SK-N-DZ (cell line): ENCODE data around the gene TMEM252.

ENCODE experiments used
- DNase-seq: peaks from one replicate; pipeline ENCODE4 v3.0.0-alpha.2; 2015; ENCODE audit warnings: low spot score

Gene TMEM252

DNA sequence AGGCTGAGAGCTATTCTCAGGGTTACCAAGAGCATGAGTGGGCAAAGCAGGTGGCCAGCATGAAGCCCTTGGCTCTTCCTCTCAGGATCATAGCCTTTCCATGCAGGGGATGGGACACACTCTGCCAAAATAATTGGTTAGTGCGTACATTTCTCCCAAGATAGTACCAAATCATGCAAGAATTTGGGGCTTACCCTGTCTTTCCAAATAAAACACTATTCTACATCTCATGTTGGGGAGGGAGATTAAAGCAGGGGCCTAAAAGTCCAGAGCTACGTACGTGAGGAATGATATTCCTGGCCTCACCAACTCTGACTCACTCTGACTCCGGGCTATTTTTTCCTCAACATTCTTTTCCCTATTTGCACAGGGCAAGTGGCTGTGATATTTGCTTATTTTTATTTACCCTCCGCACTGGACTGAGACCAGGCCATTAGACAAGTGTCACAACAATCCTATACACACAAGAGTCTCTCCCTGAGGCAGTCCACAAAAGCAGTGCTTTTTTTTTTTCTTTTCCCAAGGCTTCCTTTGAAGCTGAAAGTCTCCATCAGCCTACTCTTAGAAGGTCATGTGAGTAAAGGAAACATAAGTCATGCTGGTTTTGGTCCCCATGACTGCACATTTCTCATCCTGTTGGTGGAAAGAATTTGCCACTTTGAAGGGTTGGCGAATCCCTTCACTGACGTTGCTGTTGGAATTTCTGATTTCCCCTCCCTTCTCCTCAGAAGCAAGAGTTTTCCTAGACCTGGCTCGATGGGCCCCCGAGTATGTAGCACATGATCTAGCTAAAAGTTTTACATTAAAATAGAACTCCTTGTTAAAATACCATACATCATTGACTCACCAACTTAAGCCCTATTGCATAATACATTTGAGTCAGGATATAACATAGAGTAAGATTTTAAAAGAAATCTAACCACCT, 40.0 kb downstream of the TMEM252 start:
- DNase-seq, result no peak

DNA sequence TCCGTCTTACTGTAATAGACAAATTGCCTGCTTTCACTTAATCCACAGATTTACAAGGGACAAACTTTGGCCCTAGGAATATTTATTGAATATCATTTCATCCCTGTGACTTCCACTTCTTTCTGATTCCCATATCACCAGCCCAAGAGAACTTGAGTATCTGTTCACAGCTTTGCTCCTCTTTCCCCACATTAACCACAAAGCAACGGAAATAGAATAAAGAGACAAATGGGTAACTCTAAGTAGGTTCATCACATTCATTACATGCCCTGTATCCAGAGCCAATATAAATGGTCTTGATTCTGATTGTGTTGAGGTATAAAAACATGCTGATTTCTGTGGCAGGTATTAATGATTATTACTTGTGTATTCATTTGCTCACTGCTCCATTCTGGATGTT, 41.9 kb downstream of the TMEM252 start:
- no peak for DNase-seq

DNA sequence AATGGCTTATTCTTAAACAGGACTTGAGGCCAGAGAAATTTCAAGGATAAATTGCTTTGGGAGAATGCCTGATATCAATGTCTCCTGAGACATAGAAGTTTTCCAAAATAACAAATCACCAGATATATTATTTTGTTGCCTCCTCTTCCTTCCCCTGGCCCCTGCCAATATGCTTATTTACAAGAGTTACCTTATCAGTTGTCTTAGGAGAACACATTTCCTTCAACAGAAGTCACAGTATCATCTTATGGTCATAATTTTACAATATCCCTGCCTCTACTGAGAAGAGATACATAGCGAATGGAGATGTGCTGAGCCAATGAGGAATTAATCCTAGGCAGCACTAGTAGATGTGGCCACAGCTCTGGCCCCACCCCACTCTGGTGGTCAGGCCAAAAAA, 43.1 kb downstream of the TMEM252 start:
- no peak for DNase-seq

DNA sequence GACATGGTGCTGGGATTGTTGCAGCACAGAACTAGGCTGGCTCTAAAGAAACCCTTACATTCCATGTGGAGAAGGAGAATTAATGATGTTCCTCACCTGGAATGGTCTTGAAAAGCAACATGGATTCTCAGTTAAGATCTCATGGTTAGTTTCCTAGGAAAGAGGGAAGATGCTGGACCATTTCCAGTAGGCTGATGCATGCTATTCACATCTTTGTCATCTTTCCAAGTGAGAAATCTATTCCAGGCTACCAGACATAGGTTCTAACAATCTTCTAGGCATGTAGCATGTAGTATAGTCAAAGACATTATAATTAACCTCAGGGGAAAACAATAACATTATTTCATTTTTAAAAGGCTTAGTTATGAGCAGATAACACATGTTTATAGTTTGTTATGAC, 44.3 kb downstream of the TMEM252 start:
- no peak for DNase-seq

DNA sequence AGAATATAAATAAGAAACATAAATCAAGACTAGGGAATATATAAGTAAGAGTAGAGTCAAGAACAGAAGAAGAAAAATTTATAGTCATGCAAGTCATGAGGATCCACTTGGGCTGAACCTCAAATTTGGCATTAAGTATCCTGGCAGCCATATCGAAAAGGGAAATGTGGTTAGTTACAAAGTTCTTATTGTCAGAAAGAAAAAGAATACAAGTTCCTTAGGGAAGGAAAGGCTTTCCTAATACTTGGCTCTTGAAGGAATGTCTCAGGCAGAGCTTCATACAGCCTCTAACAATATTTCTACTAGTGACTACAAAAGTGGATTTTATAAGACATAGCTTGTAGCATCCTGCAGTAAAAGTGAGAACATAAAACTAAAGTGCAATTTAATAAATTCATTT, 45.4 kb downstream of the TMEM252 start:
- no peak for DNase-seq

DNA sequence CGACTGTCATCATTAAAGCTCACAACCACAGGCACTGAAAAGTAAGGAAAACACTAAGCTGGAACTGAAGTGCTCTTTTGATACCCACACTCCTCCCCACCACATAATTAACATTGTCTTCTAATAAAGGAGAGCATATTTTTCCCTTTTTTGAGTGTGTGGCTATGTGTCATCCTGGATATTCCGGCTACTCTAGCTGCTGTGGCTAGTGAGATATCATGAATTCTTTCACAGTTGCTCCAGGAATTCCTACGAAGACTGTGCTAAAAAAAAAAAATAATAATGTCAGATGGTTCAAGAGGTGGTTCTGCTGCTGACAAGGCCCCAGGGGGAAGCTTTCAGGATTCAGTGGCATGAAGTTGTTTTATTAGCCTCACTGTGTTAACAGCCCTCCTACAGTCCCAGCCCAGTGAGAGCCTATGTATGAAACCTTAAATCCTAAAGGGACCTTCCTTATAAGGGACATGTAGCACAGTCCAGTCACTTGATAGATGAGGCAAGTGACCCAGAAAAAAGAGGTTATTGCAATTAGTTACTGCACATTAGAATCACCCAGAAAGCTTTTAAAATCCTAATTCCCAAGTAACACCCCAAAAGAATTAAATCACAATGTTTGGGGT, 46.6 kb downstream of the TMEM252 start:
- no peak for DNase-seq

DNA sequence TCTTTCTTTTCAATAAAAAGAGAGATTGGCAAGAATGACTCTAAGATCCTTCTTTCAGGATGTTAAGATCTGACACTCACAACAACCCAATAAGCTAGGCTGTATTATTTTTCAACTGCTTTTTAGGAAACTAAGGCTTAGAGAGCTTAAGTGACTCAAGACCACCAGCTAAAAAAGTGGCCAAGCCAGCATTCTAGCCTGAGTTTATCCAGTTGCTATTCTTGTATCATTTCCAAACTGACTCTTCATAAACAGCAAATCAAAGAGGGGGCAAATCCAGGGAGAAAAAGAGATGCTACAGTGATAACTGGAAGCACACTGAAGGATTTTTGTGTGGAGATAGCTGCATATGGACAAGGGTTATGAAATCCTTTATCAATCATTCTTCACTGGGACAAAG, 47.1 kb downstream of the TMEM252 start:
- DNase-seq, result no peak

DNA sequence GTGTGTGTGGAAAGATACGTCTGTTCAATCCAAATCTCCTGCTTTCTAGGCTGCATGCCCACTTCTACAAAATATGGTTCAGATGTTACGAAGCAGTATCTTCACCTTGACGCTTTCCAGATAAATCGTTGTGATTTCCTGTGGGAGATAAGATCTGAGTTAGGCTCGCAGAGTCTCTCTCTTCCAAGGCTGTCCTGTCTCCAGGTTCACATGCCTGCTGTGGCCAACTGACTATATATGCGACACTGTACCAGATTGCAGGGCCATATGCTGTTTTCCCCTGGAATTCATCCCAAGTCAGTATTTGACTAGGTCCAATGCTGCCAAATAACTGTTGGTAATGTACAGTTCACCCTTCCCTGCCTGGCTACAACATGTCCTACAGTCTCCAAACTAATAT, 47.9 kb downstream of the TMEM252 start:
- DNase-seq, result peak; percentile 57

DNA sequence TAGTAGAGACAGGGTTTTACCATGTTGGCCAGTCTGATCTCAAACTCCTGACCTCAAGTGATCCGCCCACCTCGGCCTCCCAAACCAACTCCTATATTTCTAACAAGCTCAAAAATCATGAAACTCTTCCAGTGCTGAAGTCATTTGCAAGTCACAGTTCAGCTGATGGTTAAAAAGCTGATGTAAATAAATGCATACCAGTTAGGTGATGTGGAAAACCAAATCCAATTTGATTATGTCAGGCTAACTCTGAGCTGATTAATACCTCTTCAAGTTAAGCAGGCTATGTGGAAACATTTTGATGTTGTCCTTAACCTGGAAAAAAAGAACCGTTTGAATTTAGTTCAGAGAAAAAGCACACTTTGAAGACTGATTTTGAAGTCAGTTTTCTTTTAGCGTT, 51.0 kb downstream of the TMEM252 start:
- no peak for DNase-seq

DNA sequence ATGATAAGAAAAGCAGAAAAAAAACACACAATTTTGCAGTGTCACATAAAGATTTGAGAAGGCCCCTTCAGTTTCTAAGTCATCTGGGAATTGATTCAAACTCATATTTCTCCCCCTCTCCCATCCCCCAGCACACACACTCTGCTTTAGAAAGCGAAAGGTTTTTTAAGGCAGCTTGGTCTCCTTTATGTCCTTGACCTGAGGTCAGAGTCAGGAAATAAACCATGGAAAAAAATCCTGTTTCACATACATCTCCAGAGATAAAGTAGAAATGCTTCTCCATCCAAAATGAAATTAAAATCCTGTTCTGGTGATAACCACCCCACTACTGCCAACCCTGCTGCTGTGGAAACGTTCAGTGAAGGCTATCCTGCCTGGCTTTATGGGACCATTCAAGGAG, 52.6 kb downstream of the TMEM252 start:
- no peak for DNase-seq
